GM21526 (cell line): ENCODE measurements around the gene PLCL1.

Source experiments
- ATAC-seq: cut with Tn5 transposase; IDR thresholded peaks from one replicate; pipeline ENCODE4 v1.9.1; 2021; ENCODE audit warnings: moderate library complexity; ENCODE audit not compliant: unreplicated experiment, low FRiP score

The PLCL1 gene

GRCh38 chr2:198042189-198042588 lies 237.8 kb downstream of the PLCL1 start:
- ATAC-seq: peak; percentile 93

GRCh38 chr2:198044777-198045176 lies 240.4 kb downstream of the PLCL1 start:
- no peak for ATAC-seq

- ATAC-seq: no peak
Measured at GRCh38 chr2:198045227-198045626, 240.8 kb downstream of the PLCL1 start.

- no peak for ATAC-seq
Measured at GRCh38 chr2:198052741-198053140, 248.3 kb downstream of the PLCL1 start.

- no peak for ATAC-seq
Measured at GRCh38 chr2:198053148-198053547, 248.8 kb downstream of the PLCL1 start.

- ATAC-seq: no peak
Measured at GRCh38 chr2:198053776-198054175, 249.4 kb downstream of the PLCL1 start.

GRCh38 chr2:198054299-198054698 lies 249.9 kb downstream of the PLCL1 start:
- peak; percentile 91 for ATAC-seq

GRCh38 chr2:198055716-198056115 lies 251.3 kb downstream of the PLCL1 start:
- no peak for ATAC-seq

GRCh38 chr2:198056836-198057235 lies 252.4 kb downstream of the PLCL1 start:
- ATAC-seq: no peak

- no peak for ATAC-seq
Measured at GRCh38 chr2:198059800-198060199, 255.4 kb downstream of the PLCL1 start.

- no peak for ATAC-seq
Measured at GRCh38 chr2:198060277-198060676, 255.9 kb downstream of the PLCL1 start.

GRCh38 chr2:198062826-198063225 lies 258.4 kb downstream of the PLCL1 start:
- ATAC-seq: no peak

- no peak for ATAC-seq
Measured at GRCh38 chr2:198063242-198063641, 258.8 kb downstream of the PLCL1 start.

GRCh38 chr2:198065322-198065721 lies 260.9 kb downstream of the PLCL1 start:
- no peak for ATAC-seq

GRCh38 chr2:198066597-198066996 lies 262.2 kb downstream of the PLCL1 start:
- no peak for ATAC-seq

- ATAC-seq: no peak
Measured at GRCh38 chr2:198072655-198073054, 268.3 kb downstream of the PLCL1 start.

GRCh38 chr2:198073253-198073652 lies 268.9 kb downstream of the PLCL1 start:
- no peak for ATAC-seq

- ATAC-seq: no peak
Measured at GRCh38 chr2:198077477-198077876, 273.1 kb downstream of the PLCL1 start.

GRCh38 chr2:198080879-198081765 lies 276.7 kb downstream of the PLCL1 start:
- ATAC-seq: no peak

GRCh38 chr2:198084156-198084555 lies 279.8 kb downstream of the PLCL1 start:
- ATAC-seq: no peak

GRCh38 chr2:198096002-198096401 lies 291.6 kb downstream of the PLCL1 start:
- ATAC-seq: no peak

GRCh38 chr2:198096965-198097364 lies 292.6 kb downstream of the PLCL1 start:
- ATAC-seq: no peak
